ELR (cell line): ENCODE data around the gene WFDC1.

ENCODE experiments used
- DNase-seq: peaks from one replicate; pipeline ENCODE4 v3.0.0-alpha.2; 2015; ENCODE audit warnings: low read depth

WFDC1 gene

DNA sequence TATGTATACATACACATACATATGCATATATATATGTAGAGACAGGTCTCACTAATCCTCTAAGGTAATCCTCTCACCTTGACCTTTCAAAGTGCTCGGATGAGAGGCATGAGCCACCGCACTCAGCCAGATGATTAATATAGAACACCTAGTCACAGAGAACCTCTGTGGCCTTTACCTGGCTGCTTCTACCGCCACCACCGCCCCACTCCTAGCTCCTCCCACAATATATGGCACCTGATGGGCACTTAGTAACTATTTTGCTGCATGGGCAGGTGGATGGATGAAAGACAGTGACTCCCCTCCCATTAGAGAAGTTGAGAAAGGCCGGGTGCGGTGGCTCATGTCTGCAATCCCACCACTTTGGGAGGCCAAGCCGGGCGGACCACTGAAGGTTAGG, 57.0 kb downstream of the WFDC1 start:
- DNase-seq: no peak

GRCh38 chr16:84354306-84354705, 59.6 kb downstream of the WFDC1 start:
- no peak for DNase-seq

- no peak for DNase-seq
Observed at GRCh38 chr16:84355149-84355548, 60.5 kb downstream of the WFDC1 start.

DNA sequence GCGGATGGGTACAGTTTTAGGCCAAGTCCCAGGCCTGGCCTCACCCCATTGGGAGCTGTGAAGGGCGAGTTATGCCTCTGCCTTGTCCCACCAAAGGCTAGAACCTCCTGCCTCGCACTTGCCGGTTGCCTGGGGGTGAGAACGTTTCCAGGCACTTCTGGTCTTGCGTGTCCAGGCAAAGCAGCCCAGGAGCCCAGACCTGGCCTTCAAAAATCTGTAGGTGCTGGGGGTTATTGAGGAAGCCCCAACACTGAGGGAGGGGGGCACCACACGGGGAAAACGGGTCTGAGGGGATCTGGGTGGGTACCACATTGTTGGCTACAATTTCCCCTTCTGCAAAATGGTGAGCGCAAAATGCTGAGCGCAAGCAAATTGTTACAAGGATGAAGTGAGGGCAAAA, 61.5 kb downstream of the WFDC1 start:
- DNase-seq: no peak

- DNase-seq: no peak
Observed at GRCh38 chr16:84356591-84357116, 62.0 kb downstream of the WFDC1 start.

GRCh38 chr16:84357191-84357651, 62.5 kb downstream of the WFDC1 start:
- DNase-seq: peak; percentile 85

- DNase-seq: no peak
Observed at GRCh38 chr16:84358601-84359295, 64.1 kb downstream of the WFDC1 start.

DNA sequence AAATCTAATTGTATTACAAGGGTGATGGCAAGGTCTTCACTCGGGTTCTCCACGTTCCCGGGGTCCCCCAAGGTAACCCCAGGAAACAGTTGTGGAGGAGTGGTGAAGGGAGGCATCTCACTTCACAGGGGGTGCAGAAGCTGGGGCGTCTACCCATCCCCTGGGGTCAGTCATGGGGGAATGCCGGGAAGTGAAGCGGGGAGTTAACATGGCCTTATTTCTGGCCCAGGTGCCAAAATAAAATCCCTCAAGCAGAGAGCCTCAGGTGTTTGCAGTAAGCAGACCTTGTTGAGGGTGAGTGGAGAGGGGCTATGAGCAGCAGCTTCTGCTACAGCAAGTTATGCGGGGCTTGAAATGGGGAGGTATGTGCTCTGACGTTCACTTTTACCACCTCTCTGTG, 64.6 kb downstream of the WFDC1 start:
- no peak for DNase-seq

GRCh38 chr16:84360170-84360569, 65.5 kb downstream of the WFDC1 start:
- peak; percentile 43 for DNase-seq

DNA sequence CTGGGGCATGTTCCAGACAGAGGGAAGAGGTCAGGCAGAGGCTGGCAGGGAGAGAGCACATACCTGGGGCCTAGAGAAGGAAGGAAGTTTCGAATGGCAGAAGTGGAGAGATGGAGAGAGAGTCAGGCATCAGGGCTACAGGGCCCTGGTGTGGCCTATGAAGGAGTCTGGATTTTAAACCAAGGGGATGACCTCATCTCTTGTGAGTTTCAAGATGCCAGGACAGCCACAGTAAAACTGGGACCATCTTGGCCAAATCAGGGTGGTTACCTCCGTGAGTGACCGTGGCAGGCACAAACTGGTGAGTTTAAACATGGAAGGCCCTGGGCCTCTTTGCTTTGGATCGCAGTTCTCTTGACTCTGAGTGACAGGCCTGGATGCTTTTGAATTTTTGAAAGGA, 66.1 kb downstream of the WFDC1 start:
- no peak for DNase-seq

DNA sequence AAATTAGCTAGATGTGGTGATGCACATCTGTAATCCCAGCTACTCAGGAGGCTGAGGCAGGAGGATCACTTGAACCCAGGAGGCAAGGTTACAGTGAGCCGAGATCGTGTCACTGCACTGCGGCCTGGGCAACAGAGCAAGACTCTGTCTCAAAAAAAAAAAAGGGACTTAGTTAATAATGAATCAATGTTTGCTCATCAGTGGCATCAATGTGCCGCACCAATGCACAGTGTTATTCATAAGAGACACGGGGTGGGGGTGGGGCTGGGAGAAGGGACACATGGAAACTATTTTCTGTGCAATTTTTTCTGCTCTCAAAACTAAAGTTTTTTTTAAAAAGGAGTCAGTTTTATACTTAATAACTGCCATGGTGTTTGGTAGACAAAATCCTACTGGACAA, 66.9 kb downstream of the WFDC1 start:
- DNase-seq: no peak

GRCh38 chr16:84362471-84362941, 67.8 kb downstream of the WFDC1 start:
- DNase-seq: no peak

- no peak for DNase-seq
Observed at GRCh38 chr16:84366208-84366607, 71.5 kb downstream of the WFDC1 start.

GRCh38 chr16:84367297-84367680, 72.6 kb downstream of the WFDC1 start:
- no peak for DNase-seq

DNA sequence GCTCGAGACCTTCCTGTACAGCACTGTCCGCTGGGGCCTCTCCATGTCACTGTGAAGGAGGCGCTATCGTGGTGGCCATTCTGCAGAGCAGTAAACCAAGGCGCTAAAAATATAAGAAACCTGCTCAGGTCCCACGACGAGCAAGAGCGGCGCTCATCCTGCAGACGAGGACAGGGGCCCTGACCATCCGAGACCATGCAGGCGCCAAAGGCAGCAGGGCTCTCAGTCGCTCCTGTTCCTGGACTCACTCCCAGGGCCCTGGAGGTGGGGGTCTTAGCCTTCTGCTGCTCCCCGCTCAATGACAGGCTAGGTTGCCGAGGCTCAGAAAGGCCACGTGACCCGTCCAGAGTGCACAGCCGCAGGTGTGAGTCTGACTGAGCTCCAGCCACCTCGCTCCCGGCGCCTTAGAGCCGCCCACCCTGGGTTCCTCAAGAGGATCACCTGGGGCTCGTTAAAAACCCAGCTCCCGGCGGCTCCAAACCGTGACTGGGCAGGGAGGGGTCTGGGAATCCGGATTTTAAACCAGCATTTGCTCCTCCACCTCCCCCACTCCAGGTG, 73.2 kb downstream of the WFDC1 start:
- no peak for DNase-seq

DNA sequence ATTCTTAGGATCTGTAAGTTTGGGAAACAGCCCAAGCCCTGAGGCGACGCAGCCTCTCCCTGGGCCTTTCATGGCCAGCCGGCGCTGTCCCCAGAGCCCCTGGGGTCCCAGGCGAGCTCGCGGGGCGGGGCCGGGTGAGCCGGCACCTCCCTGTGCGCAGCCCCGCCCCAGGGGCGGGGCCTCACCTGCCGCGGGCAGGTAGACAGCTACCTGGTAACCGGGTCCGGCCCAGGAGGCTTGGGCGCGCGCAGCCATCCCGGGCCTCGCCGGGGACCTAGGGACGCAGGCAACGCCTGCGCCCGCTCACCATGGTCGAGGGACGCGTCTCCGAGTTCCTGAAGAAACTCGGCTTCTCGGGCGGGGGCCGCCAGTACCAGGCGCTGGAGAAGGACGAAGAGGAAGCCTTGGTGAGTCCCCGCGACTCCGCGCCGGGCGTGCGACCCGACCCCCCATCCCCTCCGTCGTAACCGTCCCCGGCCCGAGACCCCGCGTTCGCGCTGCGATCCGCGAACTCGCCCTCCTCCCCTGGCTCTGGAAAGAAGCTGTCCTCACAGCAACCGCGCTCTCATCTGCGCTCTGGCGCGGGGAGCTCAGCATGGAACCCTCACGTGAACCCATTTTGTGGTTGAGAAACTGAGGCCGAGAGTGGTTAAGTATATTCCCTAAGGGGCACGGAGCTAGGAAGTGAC, 73.8 kb downstream of the WFDC1 start, which contains the start of gene ATP2C2:
Gene ATP2C2, plus strand, starts transcription at position 231 of the 689 bp plus-strand sequence. Its CDS starts 78 bp downstream, at position 309.
- no peak for DNase-seq

DNA sequence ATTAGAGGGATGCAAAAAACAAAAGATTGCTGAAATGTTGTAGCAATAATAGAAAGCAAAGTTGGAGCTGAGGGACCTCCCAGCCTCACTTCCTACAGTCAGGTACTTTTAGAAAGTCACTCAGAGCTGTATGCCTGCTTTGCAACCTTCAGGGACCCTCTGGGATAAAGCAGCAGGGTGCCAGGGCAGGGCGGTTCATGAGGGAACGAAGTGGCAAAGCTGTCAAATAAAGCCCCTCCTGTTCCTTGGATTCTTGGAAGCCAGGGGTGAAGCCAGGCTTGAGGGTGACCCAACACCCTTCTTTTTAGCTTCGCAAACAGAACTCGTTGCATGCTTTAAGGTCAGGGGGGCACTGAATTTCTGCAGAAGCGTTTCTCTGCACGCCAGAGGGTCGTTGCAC, 74.4 kb downstream of the WFDC1 start:
- no peak for DNase-seq

DNA sequence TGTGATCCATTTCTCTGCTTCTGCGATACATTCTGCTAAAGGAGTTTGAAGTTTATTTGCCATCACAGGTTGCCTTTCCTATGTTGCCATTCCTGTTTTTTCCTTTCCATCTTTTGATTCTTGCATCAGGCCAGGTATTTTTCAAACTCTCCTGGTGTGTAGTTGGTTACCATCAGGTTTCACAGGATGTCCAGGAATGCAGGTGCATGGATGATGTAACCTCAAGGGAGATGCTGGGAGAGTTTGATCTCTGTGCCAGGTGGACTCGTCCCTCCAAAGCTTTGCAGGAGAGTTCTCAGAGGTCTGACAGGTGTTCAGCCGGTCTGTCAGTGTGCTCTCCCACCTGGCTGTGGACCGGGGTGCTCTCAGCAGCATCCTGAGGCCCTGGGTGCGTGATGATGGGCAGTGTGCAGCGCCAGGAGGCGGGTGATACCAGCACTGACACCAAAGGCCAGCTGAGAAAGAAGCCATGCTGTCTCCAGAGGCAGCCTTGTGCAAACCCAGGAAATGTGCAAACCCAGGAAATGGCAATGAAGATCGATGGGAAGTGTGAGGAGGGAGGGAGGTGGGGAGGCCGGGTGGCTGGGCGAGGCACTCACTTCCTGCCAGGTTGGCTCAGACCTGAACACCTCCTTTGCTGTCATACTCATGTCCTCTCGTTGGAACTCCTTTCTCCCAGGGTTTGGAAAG, 75.4 kb downstream of the WFDC1 start:
- no peak for DNase-seq

DNA sequence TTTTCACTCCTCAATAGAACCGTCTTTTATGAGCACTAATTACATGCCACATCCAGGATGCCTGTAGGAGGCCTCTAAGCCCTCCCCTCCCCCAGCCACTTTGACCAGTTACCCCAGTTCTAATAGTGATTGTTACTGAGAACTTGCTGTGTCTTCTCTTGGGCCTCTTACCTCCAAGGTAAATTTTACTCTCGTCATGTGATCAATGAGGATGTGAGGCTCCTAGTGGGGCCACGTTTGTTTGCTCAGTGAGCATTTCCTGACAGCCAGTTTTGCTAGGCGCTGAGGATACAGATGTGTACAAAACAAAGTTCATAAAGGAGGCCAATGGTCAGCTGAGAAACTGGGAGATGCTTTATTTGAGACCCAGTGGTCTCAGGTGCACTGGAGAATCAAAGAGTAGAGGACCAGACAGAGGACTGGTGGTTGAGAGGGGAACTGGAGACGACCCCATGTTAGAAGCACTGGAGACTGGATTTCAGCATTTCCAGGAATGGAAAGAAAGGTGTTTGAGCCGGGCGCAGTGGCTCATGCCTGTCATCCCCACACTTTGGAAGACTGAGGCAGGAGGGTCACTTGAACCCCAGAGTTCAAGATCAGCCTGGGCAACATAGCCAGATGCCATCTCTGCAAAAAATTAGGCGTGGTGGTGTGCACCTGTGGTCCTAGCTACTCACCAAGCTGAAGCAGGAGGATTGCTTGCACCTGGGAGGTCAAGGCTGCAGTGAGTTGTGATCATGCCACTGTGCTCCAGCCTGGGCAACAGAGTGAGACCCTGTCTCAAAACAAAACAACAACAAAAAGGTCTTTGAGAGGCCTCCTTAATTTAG, 76.3 kb downstream of the WFDC1 start:
- DNase-seq: no peak

DNA sequence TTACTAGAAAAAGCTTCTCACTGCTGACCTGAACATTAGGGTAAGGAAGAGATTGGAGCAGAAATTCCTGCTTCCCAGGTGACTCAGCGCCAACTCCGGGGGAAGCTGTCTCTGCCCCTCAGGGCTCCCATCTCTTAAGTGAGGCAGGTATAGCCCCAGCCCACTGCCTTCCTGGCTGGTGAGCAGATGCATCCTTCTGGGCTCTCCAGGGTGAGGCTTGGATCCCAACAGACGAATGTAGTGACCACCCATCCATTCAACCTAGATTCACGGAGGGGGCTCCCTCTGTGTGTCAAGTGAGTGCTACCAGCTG, 76.8 kb downstream of the WFDC1 start:
- no peak for DNase-seq

- no peak for DNase-seq
Observed at GRCh38 chr16:84373907-84374489, 79.3 kb downstream of the WFDC1 start.
